HG03460 (cell line): ENCODE results near the gene NALCN.
"Not testable (repeated sequence)": the region's sequence is repeated elsewhere in the genome, so short reads cannot be mapped to it uniquely, and the experiment has no call there.

Source experiments
- ATAC-seq: cut with Tn5 transposase; IDR thresholded peaks from one replicate; pipeline ENCODE4 v1.9.1; 2021; ENCODE audit not compliant: unreplicated experiment

NALCN gene

DNA sequence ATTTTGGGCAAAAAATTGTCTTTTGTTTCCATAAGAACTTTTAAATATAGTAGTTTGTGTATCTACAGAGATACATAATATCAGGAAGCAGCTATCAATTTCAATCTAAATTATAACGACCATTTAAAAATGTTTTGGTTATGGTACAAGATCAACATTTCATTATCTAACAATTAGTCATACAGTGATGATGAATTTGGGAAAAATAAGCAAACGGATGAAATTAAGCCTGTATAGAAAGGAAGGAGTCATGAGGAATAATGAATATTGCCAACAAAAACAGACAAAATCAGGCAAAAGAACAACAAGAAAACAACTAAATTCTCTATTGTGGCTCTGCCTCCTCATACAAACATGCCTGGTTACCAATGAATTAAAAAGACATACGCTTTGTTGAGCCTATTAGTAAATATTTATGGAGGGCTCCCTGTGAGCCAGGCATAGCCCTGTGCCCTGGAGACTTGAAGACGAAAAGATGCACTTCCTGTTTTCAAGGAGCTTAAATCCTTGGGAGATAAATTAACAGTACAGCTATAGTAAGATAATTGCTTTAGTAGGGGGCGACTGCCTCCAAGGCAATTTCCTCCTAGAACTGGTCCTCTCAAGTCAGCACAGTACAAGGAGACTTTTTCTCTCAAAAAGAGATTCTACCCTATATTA, 73.0 kb downstream of the NALCN start:
- ATAC-seq: no peak

DNA sequence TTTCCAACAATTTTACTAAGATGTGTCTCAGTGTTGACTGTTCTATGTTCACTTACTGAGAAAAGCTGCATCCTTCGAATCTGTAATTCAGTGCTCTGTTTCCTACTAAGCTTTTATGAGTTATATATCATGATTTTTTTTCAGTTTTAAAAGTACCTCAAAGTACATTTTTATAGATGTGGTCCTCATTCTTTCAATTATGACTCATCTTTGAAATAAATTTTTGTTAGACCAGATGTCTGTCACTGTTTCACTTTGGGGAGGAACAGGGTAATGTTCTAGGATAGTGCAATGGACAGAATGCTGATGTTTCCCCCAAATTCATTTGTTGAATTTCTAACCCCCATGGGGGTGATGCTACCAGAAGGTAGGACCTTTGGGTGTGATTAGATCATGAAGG, 74.8 kb downstream of the NALCN start:
- ATAC-seq: no peak

DNA sequence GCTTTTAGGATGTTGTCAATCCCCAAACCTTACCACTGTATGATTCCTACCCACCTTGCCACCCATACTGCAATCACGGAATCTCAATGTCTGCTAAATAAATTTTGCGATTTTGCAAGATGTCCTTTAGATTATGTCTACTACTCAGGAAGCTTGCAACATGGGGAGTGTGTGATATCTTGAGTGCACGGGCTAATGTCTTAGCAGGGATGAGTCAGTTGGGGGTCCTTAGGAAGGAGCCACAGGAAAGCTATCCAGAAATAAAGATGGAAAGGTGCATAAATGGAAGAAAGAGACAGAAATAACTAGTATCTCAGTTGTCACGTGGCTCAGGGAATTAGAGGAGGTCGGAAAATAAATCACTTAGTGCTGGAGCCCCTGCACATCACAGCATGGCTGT, 77.1 kb downstream of the NALCN start:
- no peak for ATAC-seq

DNA sequence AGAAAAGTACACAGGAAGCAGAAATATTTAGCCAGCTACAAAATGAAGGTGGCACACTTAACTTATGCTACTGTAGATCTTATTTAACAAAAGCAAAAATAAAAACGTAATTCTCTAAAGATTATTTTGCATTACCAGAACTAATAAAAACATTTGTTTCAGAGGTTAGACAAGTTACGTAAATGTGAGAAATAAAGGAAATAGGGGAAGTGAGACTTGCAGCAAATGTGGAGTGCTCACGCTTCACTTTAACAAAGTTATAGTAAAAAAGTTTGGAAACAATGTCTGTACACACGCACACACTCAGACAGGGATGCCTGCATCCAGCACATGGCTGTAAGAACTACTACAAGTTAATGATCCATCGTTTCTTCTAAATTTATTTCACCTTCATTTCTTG, 83.7 kb downstream of the NALCN start:
- ATAC-seq: no peak

DNA sequence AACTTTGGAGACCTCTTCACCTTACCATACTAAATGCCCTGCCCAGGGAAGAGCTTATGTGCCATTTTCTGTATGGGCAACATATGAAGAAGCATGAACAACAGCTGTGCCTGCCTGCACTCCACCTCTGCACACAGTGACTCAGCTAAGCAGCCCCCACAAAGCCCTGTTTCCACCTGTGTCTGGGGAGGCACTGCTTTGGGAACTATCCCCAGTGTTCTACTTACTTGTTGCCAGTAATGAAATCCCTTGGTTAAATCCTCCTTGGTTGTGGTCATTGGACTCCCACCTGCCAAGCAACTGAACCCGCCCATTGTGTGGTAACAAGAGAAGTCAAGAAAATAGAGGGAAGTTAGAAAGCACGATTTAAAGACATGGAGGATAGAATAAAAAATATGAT, 84.6 kb downstream of the NALCN start:
- ATAC-seq: no peak

DNA sequence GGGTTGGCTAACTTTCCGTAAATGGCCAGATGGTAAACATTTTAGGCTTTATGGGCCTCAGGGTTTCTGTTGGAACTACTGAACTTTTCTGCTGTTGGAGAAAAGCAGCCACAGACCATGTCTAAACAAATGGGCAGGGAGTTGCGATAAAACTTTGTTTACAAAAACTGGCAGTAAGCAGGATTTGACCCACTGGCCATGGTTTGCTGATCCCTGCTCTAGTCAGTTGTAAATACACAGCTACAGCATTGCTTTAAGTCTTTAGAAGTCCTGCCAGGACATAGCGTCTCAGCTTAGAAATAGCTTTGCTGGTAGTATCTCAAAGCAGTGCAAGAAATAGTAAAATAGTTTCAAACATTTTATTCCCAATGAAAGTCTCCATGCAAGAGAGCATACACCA, 88.4 kb downstream of the NALCN start:
- ATAC-seq: no peak

DNA sequence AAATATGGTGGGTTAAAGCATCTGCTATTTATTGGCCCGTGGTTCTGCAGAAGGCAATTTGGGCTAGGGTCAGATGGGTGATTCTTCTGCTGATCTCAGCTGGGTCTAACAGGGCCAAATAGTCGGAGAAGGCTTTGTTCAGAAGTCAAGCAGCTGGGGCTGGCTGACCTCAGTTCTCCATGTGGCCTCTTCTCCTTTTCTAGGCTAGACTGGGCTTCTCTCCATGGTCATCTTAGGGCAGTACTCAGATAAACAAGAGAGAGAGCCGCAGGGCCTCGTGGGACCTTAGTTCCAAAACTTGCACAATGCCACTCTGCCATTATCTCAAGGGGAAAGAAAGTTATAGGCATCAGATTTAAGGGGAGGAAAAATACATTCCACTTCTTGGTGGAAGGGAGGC, 89.6 kb downstream of the NALCN start:
- no peak for ATAC-seq

DNA sequence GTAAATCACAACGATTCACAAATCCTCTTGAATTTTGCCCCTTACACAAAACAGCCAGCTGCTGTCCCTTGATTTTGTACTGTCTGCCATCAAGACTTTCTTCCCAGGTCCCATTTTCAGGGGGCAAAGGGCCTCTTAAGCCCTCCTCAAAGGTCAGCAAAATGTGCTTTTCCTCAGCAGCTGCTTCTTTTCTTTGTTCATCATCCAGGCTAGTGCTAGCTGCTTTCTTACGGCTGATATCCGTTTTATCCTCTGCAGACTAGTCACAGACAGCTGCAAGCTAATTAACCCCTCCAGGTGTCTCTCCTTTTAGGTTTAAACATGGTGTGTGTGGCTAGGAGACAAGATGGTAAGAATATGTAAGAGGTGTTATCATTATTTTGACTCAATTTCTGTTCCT, 90.9 kb downstream of the NALCN start:
- ATAC-seq: no peak

- ATAC-seq: no peak
These were observed 92.7 kb downstream of the NALCN start for GRCh38 chr13:101323601-101324000.

DNA sequence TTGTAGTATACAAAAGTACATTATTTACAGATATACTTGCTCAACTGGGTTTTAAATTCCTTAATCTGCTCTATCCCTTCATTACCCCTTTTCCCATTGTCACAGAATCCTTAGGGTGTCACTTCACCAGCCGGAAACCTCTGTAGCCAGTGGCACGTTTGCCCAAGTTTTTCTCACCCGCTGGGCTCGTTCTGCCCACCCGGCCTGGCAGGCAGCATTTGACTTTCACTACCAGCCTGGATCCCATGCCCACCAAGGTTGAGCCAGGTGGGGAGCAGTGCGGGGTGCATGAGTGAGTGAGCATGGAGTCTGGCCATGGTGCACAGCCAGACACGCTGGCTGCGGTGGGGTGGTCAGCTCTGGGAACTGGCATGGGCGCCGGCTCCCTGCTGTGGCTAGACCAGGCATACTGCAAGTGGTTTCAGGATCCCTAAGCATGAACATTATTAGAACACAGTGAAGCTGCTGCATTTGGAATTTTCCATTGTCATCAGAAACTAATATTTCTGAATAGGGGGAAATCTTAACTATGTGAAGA, 98.3 kb downstream of the NALCN start:
- no peak for ATAC-seq

- not testable (repeated sequence) for ATAC-seq
These were observed 102.8 kb downstream of the NALCN start for GRCh38 chr13:101313479-101313878.

- ATAC-seq: no peak
These were observed 107.2 kb downstream of the NALCN start for GRCh38 chr13:101309014-101309619.

DNA sequence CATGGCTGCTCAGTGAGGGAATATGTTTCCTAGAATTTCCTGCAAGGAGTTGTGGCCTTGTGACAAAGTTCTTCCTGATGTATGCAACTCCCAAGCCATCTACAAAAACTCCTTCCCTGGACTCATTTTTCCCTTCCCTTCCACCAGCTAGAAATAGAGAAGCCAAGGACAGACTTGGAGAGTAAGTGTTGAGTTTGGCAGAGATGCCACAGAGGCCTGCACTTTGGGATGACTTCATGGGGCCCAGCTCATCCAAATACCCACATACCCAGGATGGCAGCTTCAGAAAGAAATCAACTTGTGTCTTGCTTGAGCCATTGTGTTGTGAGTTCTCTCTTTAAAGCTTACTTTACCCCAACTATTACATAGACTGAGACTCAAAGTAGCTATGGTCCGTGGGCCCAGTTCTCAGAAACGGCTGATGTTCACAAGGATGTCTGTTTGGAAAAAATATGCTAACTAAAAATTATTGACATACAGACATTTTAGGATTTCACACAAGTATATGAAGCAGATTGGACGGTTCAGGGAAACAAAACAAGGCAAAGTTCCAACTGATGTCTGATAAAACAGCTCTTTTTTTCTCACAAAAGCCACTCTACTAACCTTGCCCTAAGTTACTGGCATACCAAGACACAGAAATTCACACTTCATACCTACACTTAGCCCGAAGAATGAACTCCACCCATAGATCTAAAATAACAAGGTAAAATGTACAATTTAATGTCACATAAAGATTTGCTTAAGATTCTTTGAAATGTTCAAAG, 107.9 kb downstream of the NALCN start:
- no peak for ATAC-seq

DNA sequence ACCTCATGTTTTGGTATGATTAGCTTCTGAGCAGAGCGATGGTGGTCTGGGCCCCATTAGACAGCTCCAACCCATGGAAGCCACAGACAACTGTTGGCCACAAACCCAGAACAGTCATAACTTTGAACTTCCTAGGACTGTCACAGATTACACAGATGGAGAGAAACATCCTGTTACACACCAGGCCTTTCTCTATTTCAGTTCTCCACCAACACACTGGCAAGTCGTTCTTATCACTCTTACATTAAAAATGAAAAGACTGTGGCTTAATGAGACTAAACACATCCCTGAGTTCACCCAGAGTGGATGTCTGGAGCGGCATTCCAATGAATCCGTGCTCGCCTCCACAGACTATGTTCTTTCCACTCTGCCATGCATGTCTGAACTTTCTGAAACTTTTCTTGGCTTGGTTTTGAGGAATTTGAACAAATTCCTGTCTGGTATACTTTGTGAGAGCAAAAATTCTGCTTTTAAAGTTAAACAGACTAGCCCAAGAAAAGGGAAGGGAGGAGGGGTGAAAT, 109.1 kb downstream of the NALCN start:
- ATAC-seq: no peak

DNA sequence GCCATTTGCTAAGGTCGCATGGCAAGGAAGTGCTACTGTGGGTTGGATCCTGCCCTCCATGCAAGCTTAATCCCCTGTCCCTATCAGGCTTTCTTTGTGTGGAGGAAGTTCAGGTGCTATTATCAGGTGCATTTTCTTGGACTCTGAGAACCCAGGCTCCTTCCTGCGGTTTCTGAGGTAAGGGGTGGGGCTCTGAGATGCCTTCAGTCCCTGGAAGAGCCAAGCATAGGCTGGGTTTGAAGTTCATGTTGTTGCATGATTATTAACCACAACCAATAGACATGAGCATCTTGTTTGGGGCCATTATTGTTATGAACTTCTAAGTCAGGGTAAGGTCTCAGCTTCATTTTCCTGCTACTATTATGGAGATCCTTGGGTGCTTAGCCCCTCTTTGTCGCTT, 109.5 kb downstream of the NALCN start:
- no peak for ATAC-seq

- no peak for ATAC-seq
These were observed 110.3 kb downstream of the NALCN start for GRCh38 chr13:101305981-101306411.

DNA sequence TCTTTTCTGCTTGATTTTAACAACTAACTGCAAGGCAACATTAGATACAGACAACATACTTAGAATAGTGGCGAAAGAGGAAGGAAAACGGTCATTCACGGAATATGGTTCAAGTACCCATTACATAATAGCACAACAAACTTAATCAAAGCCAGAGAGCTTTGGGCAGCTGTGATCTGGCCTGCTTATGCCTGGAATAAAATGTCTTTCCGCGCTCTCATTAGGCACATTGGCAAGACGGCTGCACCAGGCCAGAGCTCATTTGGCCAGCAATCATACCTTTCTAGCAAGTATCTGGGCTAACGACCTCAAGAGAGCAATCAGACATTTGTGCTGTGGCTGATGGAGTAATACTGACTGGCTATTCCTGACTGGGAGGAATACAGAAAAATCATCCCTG, 112.8 kb downstream of the NALCN start:
- ATAC-seq: no peak

DNA sequence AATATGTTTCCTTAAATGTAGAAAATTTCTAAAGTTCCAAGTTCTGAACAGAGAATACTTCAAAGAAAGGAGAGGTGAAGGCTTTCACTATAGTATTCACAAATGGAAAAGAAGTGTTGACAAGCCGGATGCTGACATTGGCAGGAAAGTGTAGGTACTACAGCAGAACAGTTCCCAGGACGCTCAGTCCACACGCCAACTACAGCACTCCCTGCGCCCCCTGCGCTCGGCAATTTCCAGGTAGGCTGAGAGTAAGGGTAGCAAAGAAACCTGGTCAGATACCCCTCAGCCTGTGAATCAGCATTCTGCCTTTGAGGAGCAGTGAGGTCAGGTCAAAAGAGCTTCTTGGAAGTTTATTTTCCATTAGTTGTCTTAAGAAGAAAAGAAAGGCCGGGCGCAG, 115.3 kb downstream of the NALCN start:
- ATAC-seq: no peak

DNA sequence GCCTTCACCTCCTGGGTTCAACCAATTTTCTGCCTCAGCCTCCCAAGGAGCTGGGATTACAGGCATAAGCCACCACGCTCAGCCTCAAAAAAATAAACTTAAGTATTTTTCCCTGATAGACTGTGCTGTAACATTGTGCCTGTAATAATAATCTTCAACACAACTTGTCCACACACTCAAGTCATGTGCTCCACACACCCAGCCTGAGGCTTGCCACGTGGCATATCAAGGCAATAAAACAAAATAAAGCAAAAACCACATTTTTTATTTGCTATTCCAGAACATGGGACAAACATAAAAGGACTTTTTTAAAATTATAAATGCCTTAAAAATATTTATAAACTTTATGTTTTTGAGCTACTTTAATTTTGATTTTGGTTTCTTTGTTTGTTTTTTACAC, 115.8 kb downstream of the NALCN start:
- no peak for ATAC-seq

GRCh38 chr13:101298517-101298916, 117.8 kb downstream of the NALCN start:
- no peak for ATAC-seq

DNA sequence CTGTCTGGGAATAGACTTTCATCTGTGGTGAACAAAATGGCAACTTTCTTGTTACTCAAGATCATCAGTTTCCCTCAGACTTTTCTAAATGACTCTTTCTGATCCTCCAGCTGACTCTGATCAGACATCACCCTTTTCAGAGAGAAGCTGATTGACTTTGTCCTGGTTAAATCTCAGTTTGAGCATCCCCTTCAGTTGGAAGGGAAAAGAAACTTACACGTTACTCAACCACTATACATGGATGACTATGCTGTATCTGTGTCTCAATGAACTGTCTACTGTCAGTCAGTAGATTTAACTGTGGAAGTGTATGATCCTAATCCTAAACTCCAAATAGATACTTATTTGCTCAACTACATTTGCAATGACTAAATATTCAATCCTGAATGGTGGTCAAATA, 118.5 kb downstream of the NALCN start:
- ATAC-seq: no peak

- no peak for ATAC-seq
These were observed 123.6 kb downstream of the NALCN start for GRCh38 chr13:101292711-101293110.
